PC-3 (cell line): Measurements from ENCODE around the gene WNT4.

Source experiments
- EZH2phosphoT487 ChIP-seq: fragments of 300-600 bp; sonication (generic); IDR thresholded peaks from 2 replicates; pipeline ENCODE4 v1.6.1; 2018; ENCODE audit warnings: mild to moderate bottlenecking, antibody characterized with exemption, low read length, borderline replicate concordance
- TF ChIP-seq, protein P1 (sequence below): fragments of 300-600 bp; sonication (generic); conservative IDR thresholded peaks from 2 replicates; pipeline ENCODE4 v1.5.1; 2017; ENCODE audit warnings: antibody characterized with exemption, low read depth, mild to moderate bottlenecking, low read length

GRCh38 chr1:22114083-22115012 is 28.5 kb downstream of the WNT4 start:
- TF ChIP-seq, protein P1, sequence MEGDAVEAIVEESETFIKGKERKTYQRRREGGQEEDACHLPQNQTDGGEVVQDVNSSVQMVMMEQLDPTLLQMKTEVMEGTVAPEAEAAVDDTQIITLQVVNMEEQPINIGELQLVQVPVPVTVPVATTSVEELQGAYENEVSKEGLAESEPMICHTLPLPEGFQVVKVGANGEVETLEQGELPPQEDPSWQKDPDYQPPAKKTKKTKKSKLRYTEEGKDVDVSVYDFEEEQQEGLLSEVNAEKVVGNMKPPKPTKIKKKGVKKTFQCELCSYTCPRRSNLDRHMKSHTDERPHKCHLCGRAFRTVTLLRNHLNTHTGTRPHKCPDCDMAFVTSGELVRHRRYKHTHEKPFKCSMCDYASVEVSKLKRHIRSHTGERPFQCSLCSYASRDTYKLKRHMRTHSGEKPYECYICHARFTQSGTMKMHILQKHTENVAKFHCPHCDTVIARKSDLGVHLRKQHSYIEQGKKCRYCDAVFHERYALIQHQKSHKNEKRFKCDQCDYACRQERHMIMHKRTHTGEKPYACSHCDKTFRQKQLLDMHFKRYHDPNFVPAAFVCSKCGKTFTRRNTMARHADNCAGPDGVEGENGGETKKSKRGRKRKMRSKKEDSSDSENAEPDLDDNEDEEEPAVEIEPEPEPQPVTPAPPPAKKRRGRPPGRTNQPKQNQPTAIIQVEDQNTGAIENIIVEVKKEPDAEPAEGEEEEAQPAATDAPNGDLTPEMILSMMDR, result no peak
- no peak for TF ChIP-seq EZH2phosphoT487
